Bronchial epithelial cell (primary cell): ENCODE results near the gene ABCD3. TPM values are rescaled to one million over a fixed set of nuclear protein-coding genes. Genes with fewer than 3 reads are reported as not detected.

Source experiments
- DNase-seq: peaks from one replicate; pipeline ENCODE4 v3.0.0-alpha.2; 2010; ENCODE audit warnings: low read depth
- FAIRE-seq: peaks from 2 replicates; lab custom pipeline; 2011; peaks lifted over from hg19 to GRCh38; lab: Jason Lieb, UNC
- H3K27me3 ChIP-seq: 2 replicates; pipeline ENCODE4 v1.5.1; 2011; ENCODE audit warnings: low read length; ENCODE audit not compliant: control insufficient read depth, insufficient read depth
- H3K36me3 ChIP-seq: 2 replicates; pipeline ENCODE4 v1.5.1; 2011; ENCODE audit warnings: low read length; ENCODE audit not compliant: control insufficient read depth, insufficient read depth
- H3K4me3 ChIP-seq: 2 replicates; pipeline ENCODE4 v1.5.1; 2011; ENCODE audit warnings: mild to moderate bottlenecking, low read depth, low read length, control low read depth
- CTCF ChIP-seq: IDR thresholded peaks from 2 replicates; pipeline ENCODE4 v1.5.1; 2011; ENCODE audit warnings: mild to moderate bottlenecking, moderate library complexity, low read length, control low read depth, inconsistent platforms; ENCODE audit not compliant: insufficient read depth, severe bottlenecking
- total RNA-seq: library from RNA; depleted of rRNA; stranded (reverse); fragments of >200 nt; gene quantifications from 2 replicates; pipeline ENCODE4 v1.2.1, GENCODE V29; 2014

The ABCD3 gene
- total RNA-seq, 1 donor from 2014 or later: 29.2 TPM

GRCh38 chr1:94550800-94551241 is 132.6 kb downstream of the ABCD3 start:
- Histone ChIP-seq H3K36me3 (no peaks in the 10 kb centered on the region), H3K27me3 (no peaks in the 10 kb centered on the region), H3K4me3 (no peak overlapping the region)
- DNase-seq (peak; percentile 44), FAIRE-seq (no peak)
- TF ChIP-seq CTCF: no peak

DNA sequence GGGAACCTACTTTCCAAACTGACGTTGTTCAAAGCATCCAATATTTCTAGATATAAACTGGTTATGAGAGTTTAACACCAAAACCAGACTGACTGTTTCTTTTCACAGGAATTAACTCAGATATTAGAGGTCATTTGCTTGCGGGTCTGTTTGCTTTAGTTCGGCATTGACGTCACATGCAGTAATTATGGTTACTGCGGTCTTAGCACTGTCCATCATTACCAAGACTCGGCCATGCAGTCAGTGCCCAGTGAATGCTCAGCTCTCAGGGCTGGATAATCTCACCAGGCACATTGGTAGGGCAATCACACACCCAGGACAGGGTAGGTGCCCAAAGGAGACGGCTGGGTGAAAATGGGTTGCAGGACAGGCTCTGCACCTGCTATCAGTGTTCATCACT is 133.3 kb downstream of the ABCD3 start:
- FAIRE-seq: no peak
- Histone ChIP-seq H3K4me3 (no peak overlapping the region), H3K27me3 (no peaks in the 10 kb centered on the region), H3K36me3 (no peaks in the 10 kb centered on the region)
- TF ChIP-seq CTCF: no peak
- DNase-seq: no peak

- H3K4me3 ChIP-seq: no peak overlapping the region
- FAIRE-seq (no peak), DNase-seq (peak; percentile 84)
- TF ChIP-seq CTCF: no peak
- no peaks in the 10 kb centered on the region for H3K36me3 ChIP-seq
- no peaks in the 10 kb centered on the region for H3K27me3 ChIP-seq
Measured at GRCh38 chr1:94552071-94552586, 133.9 kb downstream of the ABCD3 start.

DNA sequence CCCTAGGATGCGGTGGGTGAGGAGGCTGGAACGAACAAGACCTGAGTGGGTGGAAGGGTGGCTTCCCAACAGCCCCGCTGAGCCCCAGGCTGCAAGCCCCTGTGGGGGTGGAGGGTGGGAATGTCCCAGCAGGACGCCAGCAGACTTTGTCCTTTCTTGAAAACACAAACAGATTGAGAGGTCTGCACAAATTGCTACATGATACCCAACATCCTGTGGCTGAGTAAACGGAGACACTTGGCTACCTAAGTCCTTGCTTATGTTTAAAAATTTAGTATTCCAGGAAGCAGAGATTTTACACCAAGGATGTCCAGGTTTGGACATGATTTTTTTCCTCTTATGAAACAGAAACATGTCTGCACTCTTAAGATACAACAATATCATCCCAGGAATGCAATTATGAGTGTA is 135.1 kb downstream of the ABCD3 start:
- FAIRE-seq: no peak
- DNase-seq: peak; percentile 93
- H3K36me3 ChIP-seq: no peaks in the 10 kb centered on the region
- H3K27me3 ChIP-seq: no peaks in the 10 kb centered on the region
- no peak for TF ChIP-seq CTCF
- no peak overlapping the region for H3K4me3 ChIP-seq

DNA sequence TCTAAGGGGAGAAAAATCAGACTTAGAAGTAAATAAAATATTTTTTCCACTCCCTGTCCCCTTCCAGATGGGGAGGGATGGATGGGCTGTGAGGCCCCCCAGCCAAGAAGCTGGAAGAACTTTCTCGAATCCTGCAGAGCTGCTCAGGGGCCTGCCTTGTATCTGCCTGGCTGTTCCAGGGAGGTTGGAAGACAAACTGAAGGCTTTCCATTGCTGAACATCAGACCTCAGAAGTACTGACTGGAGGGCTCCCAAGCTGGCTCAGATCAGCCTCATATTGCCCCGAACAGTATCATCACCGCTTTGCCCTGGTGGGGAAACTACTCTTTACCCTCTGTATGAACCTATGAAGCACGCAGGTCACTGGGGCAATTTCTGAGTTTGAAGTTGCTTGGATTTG is 135.7 kb downstream of the ABCD3 start:
- no peak for FAIRE-seq

More for the DNA sequence above, 135.7 kb downstream of the ABCD3 start:
- Histone ChIP-seq H3K4me3 (no peak overlapping the region), H3K36me3 (no peaks in the 10 kb centered on the region), H3K27me3 (no peaks in the 10 kb centered on the region)
- no peak for TF ChIP-seq CTCF
- no peak for DNase-seq
